ENCODE measurements around the gene CYP26B1.

- no peak for TF ChIP-seq POLR2A (IDR thresholded peaks at IDR 0.05)
- no peak for TF ChIP-seq CTCF (IDR thresholded peaks at IDR 0.05)
These were observed 63.7 kb downstream of the CYP26B1 start for GRCh38 chr2:72083751-72084583.

All from body of pancreas (tissue), 4 donors.